ENCODE results near the gene INTS11. TPM values are rescaled to one million over a fixed set of nuclear protein-coding genes. Genes with fewer than 3 reads are reported as not detected.

INTS11 gene
- total and polyA plus RNA-seq, 2 of the 13 experiments (the other 11 are each of a cell fraction or from before 2014, with no cell fraction given), result 52.8 to 94.8 TPM

- Histone ChIP-seq H3K79me2 (ENCODE audit: insufficient read depth, low read length) (peaks cover 35% of the 10 kb centered on the region), H3K4me1 (ENCODE audit: insufficient read depth, low read length) (peaks cover 17% of the 10 kb centered on the region), H3K36me3 (replicated peaks in 1 of 2; ENCODE audit: control insufficient read depth in 1 of 2, insufficient read depth in 2 of 2, low read length in 2 of 2) (peaks cover 13 to 42% of the 10 kb centered on the region in 2 experiments; a peak in 4 of 5 replicates), H3K27ac (ENCODE audit: extremely low read length, insufficient read depth, low read length) (no peak overlapping the region), H2AFZ (ENCODE audit: low read length) (no peak overlapping the region), H3K4me2 (ENCODE audit: low read depth, low read length) (no peak overlapping the region), H3K27me3 (ENCODE audit: control insufficient read depth in 1 of 2, insufficient read depth in 2 of 2, low read length in 2 of 2) (no peaks in the 10 kb centered on the region), H4K20me1 (ENCODE audit: insufficient read depth, low read length) (peaks cover 10% of the 10 kb centered on the region; the same call in 1 of the 2 replicates), H3K9ac (ENCODE audit: insufficient read depth, low read depth, low read length) (no peak overlapping the region), H3K9me3 (ENCODE audit: low read length) (no peaks in the 10 kb centered on the region), H3K4me3 (replicated peaks in 1 of 3; ENCODE audit: insufficient read depth in 1 of 3, low read depth in 2 of 3, low read length in 3 of 3) (no peak overlapping the region)
- DNase-seq (ENCODE audit: low spot score) (no peak), FAIRE-seq (no peak), ATAC-seq (no peak)
- ChIA-PET POLR2A (interaction anchor here (1.7 kb wide), 1 partner anchor 14 kb away, joined by 3 read pairs; no protein-coding TSS in a partner anchor), CTCF (ENCODE audit: low intra/inter-chr PET ratio, low total read pairs) (no interaction called here)
- 93% methylated on average over 33 of the region's 36 CpGs for WGBS (ENCODE audit: low lambda C conversion rate)
- intact Hi-C loops (cut with micrococcal nuclease; ENCODE audit: unreplicated experiment), result no loop called here
- TF ChIP-seq AGO2 (optimal IDR thresholded peaks at IDR 0.05; ENCODE audit: low read depth, low read length) (peak; percentile 89), ZFP90 (CRISPR knock-in tag; IDR thresholded peaks at IDR 0.05; ENCODE audit: borderline replicate concordance) (no peak), RBFOX2 (IDR thresholded peaks at IDR 0.05; ENCODE audit: low read depth, low read length) (peak; percentile 53; the same call in 1 of the 2 replicates), MYPOP (CRISPR knock-in tag; IDR thresholded peaks at IDR 0.05) (no peak)
- in situ Hi-C loops (cut with HindIII; ENCODE audit: extremely low pct_ligation_motif_present, low pct_unique_long_range_greater_than_20kb), result no loop called here
- BruUV-seq (replicated peaks), result no TSS peak
These were observed 5.4 kb downstream of the INTS11 start for GRCh38 chr1:1318777-1319645.

GRCh38 chr1:1318131-1318652 is 6.3 kb downstream of the INTS11 start:
- no peak overlapping the region for H3K4me2 ChIP-seq (ENCODE audit: low read depth, low read length)
- no peaks in the 10 kb centered on the region for H3K9me3 ChIP-seq (ENCODE audit: low read length)
- in situ Hi-C loops (cut with HindIII; ENCODE audit: extremely low pct_ligation_motif_present, low pct_unique_long_range_greater_than_20kb) (no loop called here), intact Hi-C loops (cut with micrococcal nuclease; ENCODE audit: unreplicated experiment) (no loop called here)
- H3K4me1 ChIP-seq (ENCODE audit: insufficient read depth, low read length), result peaks cover 12% of the 10 kb centered on the region
- no TSS peak for BruUV-seq (replicated peaks)
- no peaks in the 10 kb centered on the region for H3K27me3 ChIP-seq (ENCODE audit: control insufficient read depth in 1 of 2, insufficient read depth in 2 of 2, low read length in 2 of 2)
- ATAC-seq (no peak), FAIRE-seq (no peak), DNase-seq (ENCODE audit: low spot score) (peak; percentile 31)
- POLR2A ChIA-PET, result interaction anchor here (1.7 kb wide), 1 partner anchor 13 kb away, joined by 3 read pairs; no protein-coding TSS in a partner anchor
- peaks cover 30% of the 10 kb centered on the region for H3K79me2 ChIP-seq (ENCODE audit: insufficient read depth, low read length)
- peaks cover 17 to 50% of the 10 kb centered on the region in 2 experiments; a peak in 4 of 5 replicates for H3K36me3 ChIP-seq (replicated peaks in 1 of 2; ENCODE audit: control insufficient read depth in 1 of 2, insufficient read depth in 2 of 2, low read length in 2 of 2)
- no peak overlapping the region for H3K27ac ChIP-seq (ENCODE audit: extremely low read length, insufficient read depth, low read length)
- no peak overlapping the region for H2AFZ ChIP-seq (ENCODE audit: low read length)
- CTCF ChIA-PET (ENCODE audit: low intra/inter-chr PET ratio, low total read pairs), result no interaction called here
- peaks cover 10% of the 10 kb centered on the region; the same call in 1 of the 2 replicates for H4K20me1 ChIP-seq (ENCODE audit: insufficient read depth, low read length)
- 87% methylated on average over 9 of the region's 9 CpGs for WGBS (ENCODE audit: low lambda C conversion rate)
- TF ChIP-seq SIX4 (CRISPR knock-in tag; IDR thresholded peaks at IDR 0.05), result 0 out of 2 replicates have a peak, but pooled peaks have one; percentile 40
- TF ChIP-seq FOSL2 (CRISPR knock-in tag; IDR thresholded peaks at IDR 0.05), result peak; percentile 86
- no peak for TF ChIP-seq NFE2 (CRISPR knock-in tag; IDR thresholded peaks at IDR 0.05)
- TF ChIP-seq NCOA2 (CRISPR knock-in tag; IDR thresholded peaks at IDR 0.05), result no peak
- no peak overlapping the region for H3K9ac ChIP-seq (ENCODE audit: insufficient read depth, low read depth, low read length)
- H3K4me3 ChIP-seq (replicated peaks in 1 of 3; ENCODE audit: insufficient read depth in 1 of 3, low read depth in 2 of 3, low read length in 3 of 3), result no peak overlapping the region
